GM12864 (cell line): ENCODE data around the gene SUOX.

ENCODE experiments used
- DNase-seq: peaks from one replicate; pipeline ENCODE4 v3.0.0-alpha.2; 2011; ENCODE audit warnings: low read depth
- H3K4me3 ChIP-seq: 2 replicates; pipeline ENCODE4 v1.5.1; 2011; ENCODE audit warnings: mild to moderate bottlenecking, low read depth, low read length, control low read depth
- TF ChIP-seq, protein P1 (sequence below): IDR thresholded peaks from 2 replicates; pipeline ENCODE4 v1.5.1; 2011; ENCODE audit warnings: low read depth, mild to moderate bottlenecking, moderate library complexity, low read length, control low read depth, inconsistent platforms; ENCODE audit errors: missing control alignments

The SUOX gene

GRCh38 chr12:55996715-55997534 lies at the start of gene SUOX:
SUOX (plus strand) TSS chr12:55997276; CDS start chr12:56002222, 4,946 bp downstream.
- peak; percentile 81 for DNase-seq
- peak within 1 kb of the TSS; percentile 70 for H3K4me3 ChIP-seq
- TF ChIP-seq, protein P1, sequence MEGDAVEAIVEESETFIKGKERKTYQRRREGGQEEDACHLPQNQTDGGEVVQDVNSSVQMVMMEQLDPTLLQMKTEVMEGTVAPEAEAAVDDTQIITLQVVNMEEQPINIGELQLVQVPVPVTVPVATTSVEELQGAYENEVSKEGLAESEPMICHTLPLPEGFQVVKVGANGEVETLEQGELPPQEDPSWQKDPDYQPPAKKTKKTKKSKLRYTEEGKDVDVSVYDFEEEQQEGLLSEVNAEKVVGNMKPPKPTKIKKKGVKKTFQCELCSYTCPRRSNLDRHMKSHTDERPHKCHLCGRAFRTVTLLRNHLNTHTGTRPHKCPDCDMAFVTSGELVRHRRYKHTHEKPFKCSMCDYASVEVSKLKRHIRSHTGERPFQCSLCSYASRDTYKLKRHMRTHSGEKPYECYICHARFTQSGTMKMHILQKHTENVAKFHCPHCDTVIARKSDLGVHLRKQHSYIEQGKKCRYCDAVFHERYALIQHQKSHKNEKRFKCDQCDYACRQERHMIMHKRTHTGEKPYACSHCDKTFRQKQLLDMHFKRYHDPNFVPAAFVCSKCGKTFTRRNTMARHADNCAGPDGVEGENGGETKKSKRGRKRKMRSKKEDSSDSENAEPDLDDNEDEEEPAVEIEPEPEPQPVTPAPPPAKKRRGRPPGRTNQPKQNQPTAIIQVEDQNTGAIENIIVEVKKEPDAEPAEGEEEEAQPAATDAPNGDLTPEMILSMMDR: no peak

DNA sequence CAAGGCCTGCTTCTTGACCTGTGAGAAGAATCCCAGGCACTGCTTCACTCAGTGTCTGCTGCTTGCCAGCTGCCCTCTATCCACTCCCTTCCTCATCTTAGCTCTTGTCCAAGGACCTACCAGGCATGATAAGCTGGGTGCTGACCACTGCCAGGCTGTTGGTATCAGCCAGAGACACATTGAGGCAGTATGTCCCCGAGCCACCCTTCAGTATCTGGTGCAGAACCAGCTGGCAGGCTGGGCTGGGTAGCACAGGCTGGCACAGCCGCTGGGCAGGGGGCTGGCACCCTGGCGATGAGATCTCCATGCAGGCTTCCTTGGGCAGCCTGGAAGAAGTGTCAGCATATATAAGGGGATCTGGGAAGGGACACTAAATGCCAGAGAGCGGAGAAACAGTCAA lies 41.7 kb upstream of the SUOX start:
- H3K4me3 ChIP-seq: no peak overlapping the region
- TF ChIP-seq, protein P1: no peak
- no peak for DNase-seq

DNA sequence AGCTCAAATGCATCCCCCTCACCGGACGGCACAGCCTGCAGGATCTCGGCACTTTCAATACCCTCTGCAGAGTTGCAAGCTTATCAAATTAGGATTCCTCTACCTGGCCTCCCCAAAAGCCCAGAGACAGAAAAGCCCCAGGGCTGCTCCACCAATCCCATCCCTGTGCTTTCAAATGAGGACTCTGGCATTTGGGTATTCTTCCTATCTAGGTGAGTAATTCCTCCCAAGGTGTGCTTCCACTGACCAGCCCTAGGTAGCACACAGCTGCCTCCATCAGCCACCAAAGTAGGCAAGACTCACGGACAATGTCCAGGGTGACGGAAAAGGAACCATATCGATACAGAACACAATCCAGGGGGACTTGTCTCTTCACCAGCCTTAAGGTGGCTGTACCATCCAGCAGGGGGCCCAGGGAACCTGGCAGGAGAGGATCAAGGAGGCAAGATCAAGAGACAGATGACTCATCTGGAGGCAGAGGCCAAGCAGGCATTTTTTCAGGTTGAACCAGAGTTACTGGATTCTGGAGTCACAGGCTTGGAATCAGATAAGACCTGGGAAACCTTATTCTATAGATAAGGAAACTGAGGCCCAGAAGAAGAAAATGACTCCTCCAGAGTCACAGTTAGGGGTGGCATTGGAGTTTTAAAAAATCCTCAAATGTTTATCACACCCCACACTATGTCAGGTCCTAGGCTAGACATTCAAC lies 41.1 kb upstream of the SUOX start:
- no peak for DNase-seq
- TF ChIP-seq, protein P1: no peak
- H3K4me3 ChIP-seq: no peak overlapping the region

- DNase-seq: no peak
- TF ChIP-seq, protein P1: no peak
- no peak overlapping the region for H3K4me3 ChIP-seq
Observed at GRCh38 chr12:55957106-55957859, 39.8 kb upstream of the SUOX start.

DNA sequence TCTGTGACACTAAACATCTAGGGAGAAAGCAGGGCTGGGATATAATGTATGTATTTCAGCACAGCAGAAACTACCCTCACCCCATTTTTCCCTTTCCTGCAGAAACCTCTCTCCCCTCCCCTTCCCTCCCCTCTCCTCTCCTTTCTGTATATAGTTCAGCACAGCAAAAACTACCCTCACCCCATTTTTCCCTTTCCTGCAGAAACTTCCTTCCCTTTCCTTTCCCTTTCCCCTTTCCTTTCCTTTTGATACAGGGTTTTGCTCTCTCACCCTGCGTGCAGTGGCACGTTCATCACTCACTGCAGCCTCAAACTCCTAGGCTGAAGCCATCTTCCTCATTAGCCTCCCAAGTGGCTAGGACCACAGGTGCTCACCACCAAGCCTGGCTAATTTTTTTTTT lies 33.3 kb upstream of the SUOX start:
- DNase-seq: no peak
- TF ChIP-seq, protein P1: no peak
- no peak overlapping the region for H3K4me3 ChIP-seq

DNA sequence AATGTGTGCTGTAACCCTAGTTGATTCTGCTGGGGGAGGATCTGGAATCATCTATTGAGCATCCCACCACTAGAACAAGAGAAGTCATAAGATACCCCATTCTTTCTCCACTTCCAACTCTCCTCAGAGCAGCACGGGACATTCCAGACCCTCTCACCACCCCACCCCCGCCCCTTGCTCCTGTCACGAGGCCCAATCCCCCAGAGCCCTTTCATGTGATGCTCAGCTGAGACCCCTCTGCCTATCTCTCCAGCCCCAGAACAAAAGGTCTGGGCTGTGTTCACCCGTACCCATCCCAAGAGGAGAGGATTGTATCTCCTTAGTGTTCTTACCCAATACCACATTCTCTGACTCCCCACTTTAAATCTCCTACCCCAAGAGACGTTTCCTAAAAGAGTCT lies 31.8 kb upstream of the SUOX start:
- DNase-seq: no peak
- H3K4me3 ChIP-seq: no peak overlapping the region
- TF ChIP-seq, protein P1: no peak
